B cell (primary cell): Measurements from ENCODE around the gene CATSPERE. TPM values are rescaled to one million over a fixed set of nuclear protein-coding genes. Genes with fewer than 3 reads are reported as not detected.

Experiments
- polyA plus RNA-seq: library from polyadenylated mRNA; depleted of rRNA; stranded (reverse); fragments of >200 nt; gene quantifications from 2 replicates; pipeline ENCODE4 v1.2.3, GENCODE V29; 2012
- small RNA-seq: library from RNA; depleted of rRNA; stranded (forward); fragments of <200 nt; gene quantifications from one replicate; pipeline ENCODE3, GENCODE V24; 2012; ENCODE audit warnings: low replicate concordance, low read depth; ENCODE audit not compliant: insufficient read length
- total RNA-seq, 2 donors: library from RNA; stranded (reverse); fragments of 120-200 nt in 1 of 2; gene quantifications; 1 replicate in 1 of 2; 2 replicates in 1 of 2; pipeline versions ENCODE4 v1.2.3 to v1.2.4, GENCODE V29; 2013 to 2022

Gene CATSPERE
- total and polyA plus RNA-seq, 2 donors (not counting 1 experiment from before 2014, with no cell fraction given) = 0.82 to 3.1 TPM

Small RNA genes lying within 50 kb of the gene (small RNA-seq; reads per million reads assigned to genes)
- gene CYCSP5 = not detected

Other genes starting within 250 kb of the CATSPERE start
- gene ADSS2, start 9.4 kb upstream of the CATSPERE start, total RNA-seq = 48.4 and 53.4 TPM in 2 replicates
- 13.0 and 24.3 TPM in 2 replicates for gene ADSS2, start 9.4 kb upstream of the CATSPERE start, polyA plus RNA-seq
- gene DESI2, start 191.9 kb downstream of the CATSPERE start, total RNA-seq = 25.2 and 25.9 TPM in 2 replicates
- gene DESI2, start 191.9 kb downstream of the CATSPERE start, polyA plus RNA-seq = 9.3 and 12.2 TPM in 2 replicates